Measurements from ENCODE around the gene MGAT4A. TPM values are rescaled to one million over a fixed set of nuclear protein-coding genes. Genes with fewer than 3 reads are reported as not detected.

Gene MGAT4A
- 1.3 to 2.3 TPM (median 2.0 TPM) in 5 replicates for total RNA-seq (2022; extraction: Qiagen RNA extraction; ENCODE audit: low read depth)

GRCh38 chr2:98731041-98731893 lies at the start of gene MGAT4A:
MGAT4A (minus strand) TSS chr2:98731132; CDS start chr2:98726332, 4,800 bp downstream.

GRCh38 chr2:98608116-98608961 lies 122.6 kb downstream of the MGAT4A start, which contains the start of the genes COA5 and UNC50:
COA5 (minus strand) TSS chr2:98608512; CDS start chr2:98608405, 107 bp downstream.
UNC50 (plus strand) TSS chr2:98608589; CDS start chr2:98609760, 1,171 bp downstream.

Other genes starting within 250 kb of the MGAT4A start
- 17.5 to 23.2 TPM (median 22.9 TPM) in 5 replicates for gene COA5, start 122.6 kb downstream of the MGAT4A start, total RNA-seq (2022; extraction: Qiagen RNA extraction; ENCODE audit: low read depth)
- 38.4 to 46.5 TPM (median 43.5 TPM) in 5 replicates for gene UNC50, start 122.5 kb downstream of the MGAT4A start, total RNA-seq (2022; extraction: Qiagen RNA extraction; ENCODE audit: low read depth)
- gene CRACDL, start 205.1 kb upstream of the MGAT4A start, total RNA-seq (2022; extraction: Qiagen RNA extraction; ENCODE audit: low read depth) = 2.0 to 3.4 TPM (median 2.5 TPM) in 5 replicates

All from A549 treated with ZK216348 at 1 μM for 4 hours (cell line).